Fibroblast of the aortic adventitia (primary cell): ENCODE measurements around the gene FOXN3. TPM values are rescaled to one million over a fixed set of nuclear protein-coding genes. Genes with fewer than 3 reads are reported as not detected.

Experiments
- DNase-seq: peaks from one replicate; pipeline ENCODE4 v3.0.0-alpha.2; 2010; ENCODE audit warnings: low read depth
- H3K4me3 ChIP-seq: 2 replicates; pipeline ENCODE4 v1.5.1; 2011; ENCODE audit warnings: low read depth, mild to moderate bottlenecking, control low read depth, low read length, moderate library complexity
- CTCF ChIP-seq: IDR thresholded peaks from 2 replicates; pipeline ENCODE4 v1.5.1; 2011; ENCODE audit warnings: mild to moderate bottlenecking, low read length, control low read depth, inconsistent platforms; ENCODE audit not compliant: insufficient read depth
- total RNA-seq: library from RNA; depleted of rRNA; stranded (reverse); fragments of >200 nt; gene quantifications from 2 replicates; pipeline ENCODE4 v1.2.3, GENCODE V29; 2012; ENCODE audit warnings: low replicate concordance

FOXN3 gene
- total RNA-seq, 1 donor, result 35.3 TPM

DNA sequence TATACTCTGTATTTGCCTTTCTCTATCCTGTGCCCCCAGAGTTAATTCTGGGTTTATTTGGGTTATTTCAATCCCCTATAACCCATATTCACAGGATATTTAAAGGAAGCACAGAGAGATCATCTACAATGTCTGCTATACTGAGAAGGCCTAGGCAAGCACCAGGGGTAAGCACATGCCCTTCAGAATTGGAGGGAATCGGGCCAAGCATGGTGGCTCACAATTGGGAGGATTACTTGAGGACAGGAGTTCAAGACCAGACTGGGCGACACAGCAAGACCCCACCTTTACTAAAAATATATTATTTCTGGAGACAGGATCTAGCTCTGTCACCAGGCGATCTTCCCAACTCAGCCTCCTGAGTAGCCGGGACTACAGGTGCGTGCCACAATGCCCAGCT, 11.3 kb downstream of the FOXN3 start:
- DNase-seq, result no peak
- no peak overlapping the region for H3K4me3 ChIP-seq
- no peak for TF ChIP-seq CTCF

DNA sequence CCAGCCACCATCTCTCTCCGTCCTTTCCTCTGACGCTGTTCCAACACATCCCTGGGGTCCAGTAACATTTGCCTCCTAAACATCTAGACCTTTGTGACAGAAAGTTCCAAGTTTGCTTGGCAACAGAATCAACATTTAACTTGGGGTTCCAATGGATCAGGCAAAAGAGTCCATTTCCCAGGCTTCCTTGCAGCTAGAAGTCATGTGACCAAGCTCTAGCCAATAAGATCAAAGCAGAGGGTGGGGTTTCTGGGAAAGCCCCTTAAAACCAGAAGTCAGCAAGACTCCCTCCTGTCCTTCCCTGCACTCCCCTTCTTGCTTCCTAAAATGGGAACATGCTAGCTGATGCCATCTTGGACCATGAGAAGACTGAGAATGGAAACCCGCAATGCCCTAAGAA, 14.7 kb downstream of the FOXN3 start:
- no peak for DNase-seq
- no peak overlapping the region for H3K4me3 ChIP-seq
- TF ChIP-seq CTCF, result no peak

- no peak overlapping the region for H3K4me3 ChIP-seq
- TF ChIP-seq CTCF, result no peak
- no peak for DNase-seq
Measured at GRCh38 chr14:89401761-89402160, 15.3 kb downstream of the FOXN3 start.

DNA sequence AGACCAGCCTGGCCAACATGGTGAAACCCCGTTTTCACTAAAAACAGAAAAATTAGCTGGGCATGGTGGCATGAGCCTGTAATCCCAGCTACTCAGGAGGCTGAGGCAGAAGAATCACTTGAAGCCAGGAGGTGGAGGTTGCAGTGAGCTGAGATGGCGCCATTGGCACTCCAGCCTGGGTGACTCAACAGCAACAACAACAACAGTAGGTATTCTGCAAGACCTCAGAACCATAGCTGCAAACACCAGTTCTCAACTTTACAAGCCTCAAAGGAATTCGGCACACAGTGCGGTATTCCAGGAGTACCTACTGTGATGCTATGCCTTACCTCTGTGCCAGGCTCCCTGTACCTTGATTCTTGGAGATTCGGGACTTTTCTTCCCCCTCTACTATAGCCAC, 15.8 kb downstream of the FOXN3 start:
- no peak overlapping the region for H3K4me3 ChIP-seq
- DNase-seq, result no peak
- TF ChIP-seq CTCF, result no peak

GRCh38 chr14:89400529-89400928, 16.5 kb downstream of the FOXN3 start:
- no peak overlapping the region for H3K4me3 ChIP-seq
- TF ChIP-seq CTCF, result no peak
- no peak for DNase-seq

- peak overlapping the region; percentile 31 for H3K4me3 ChIP-seq
- peak; percentile 71 for DNase-seq
- no peak for TF ChIP-seq CTCF
Measured at GRCh38 chr14:89399594-89400068, 17.4 kb downstream of the FOXN3 start.

DNA sequence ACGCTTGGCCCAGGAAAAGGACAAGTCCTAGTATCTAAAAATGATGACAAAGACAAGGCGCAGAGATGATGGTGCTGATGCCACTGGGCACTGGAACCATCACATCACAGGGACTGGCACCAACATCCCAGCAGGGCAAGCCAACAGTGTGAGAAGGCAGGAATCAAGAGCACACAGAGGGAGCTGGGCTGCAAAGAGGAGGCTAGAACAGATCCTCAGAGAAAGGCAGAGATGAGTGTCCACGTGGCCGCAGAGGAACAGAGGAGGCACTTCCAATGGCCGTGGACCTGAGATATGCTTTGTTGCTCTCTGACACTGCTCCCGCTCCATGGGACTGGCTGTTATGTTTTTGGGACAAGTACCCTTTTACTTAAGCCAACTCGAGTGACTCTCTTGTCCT, 17.9 kb downstream of the FOXN3 start:
- H3K4me3 ChIP-seq, result no peak overlapping the region

More for the DNA sequence above, 17.9 kb downstream of the FOXN3 start:
- DNase-seq, result no peak
- TF ChIP-seq CTCF, result no peak
